AG04450 (cell line): ENCODE measurements around the gene CATSPERZ. TPM values are rescaled to one million over a fixed set of nuclear protein-coding genes. Genes with fewer than 3 reads are reported as not detected.

ENCODE experiments used
- CTCF ChIA-PET: fragments of 300-600, 350-600 bp; formaldehyde crosslinking; extraction: SDS; loops from one replicate; lab custom pipeline; 2022; ENCODE audit warnings: antibody characterized with exemption, inconsistent platforms; lab: Charles Lee
- POLR2A ChIA-PET: fragments of 350-600 bp; formaldehyde crosslinking; extraction: SDS; loops from one replicate; lab custom pipeline; 2021; ENCODE audit warnings: antibody characterized with exemption, inconsistent platforms; lab: Yijun Ruan, JAX
- DNase-seq: peaks from one replicate; pipeline ENCODE4 v3.0.0-alpha.2; 2011; ENCODE audit warnings: low read depth, low spot score
- H3K27ac ChIP-seq: one replicate; pipeline ENCODE4 v1.5.1; 2012; ENCODE audit warnings: low read depth, low read length, control low read depth
- H3K27me3 ChIP-seq: one replicate; pipeline ENCODE4 v1.6.0; 2012; ENCODE audit warnings: low read length; ENCODE audit not compliant: control insufficient read depth, insufficient read depth
- H3K4me3 ChIP-seq: 2 replicates; pipeline ENCODE4 v1.5.1; 2011; ENCODE audit warnings: mild to moderate bottlenecking, low read depth, low read length, control low read depth
- H3K9me3 ChIP-seq: 2 replicates; pipeline ENCODE4 v1.5.1; 2012; ENCODE audit warnings: low read length; ENCODE audit not compliant: control insufficient read depth, insufficient read depth
- polyA plus RNA-seq: library from polyadenylated mRNA; depleted of rRNA; stranded (reverse); fragments of >200 nt; gene quantifications from 2 replicates; pipeline ENCODE4 v1.2.3, GENCODE V29; 2011; rRNA removed
- small RNA-seq: library from RNA; depleted of rRNA; stranded (forward); fragments of <200 nt; gene quantifications from one replicate; pipeline ENCODE3, GENCODE V24; 2012; ENCODE audit warnings: low read depth; ENCODE audit not compliant: insufficient read length
- TF ChIP-seq, protein P1 (sequence below): IDR thresholded peaks from 2 replicates; pipeline ENCODE4 v1.5.1; 2011; ENCODE audit warnings: low read depth, low read length, control low read depth, inconsistent platforms

CATSPERZ gene
- polyA plus RNA-seq, 1 experiment: not detected

GRCh38 chr11:64351136-64351631 is 51.0 kb downstream of the CATSPERZ start:
- Histone ChIP-seq H3K9me3 (no peaks in the 10 kb centered on the region), H3K4me3 (no peak overlapping the region), H3K27ac (no peak overlapping the region), H3K27me3 (no peaks in the 10 kb centered on the region)
- CTCF ChIA-PET: no interaction called here
- POLR2A ChIA-PET: interaction anchor here (1.3 kb wide), 1 partner anchor 9 kb away, joined by 6 read pairs; no protein-coding TSS in a partner anchor
- TF ChIP-seq, protein P1, sequence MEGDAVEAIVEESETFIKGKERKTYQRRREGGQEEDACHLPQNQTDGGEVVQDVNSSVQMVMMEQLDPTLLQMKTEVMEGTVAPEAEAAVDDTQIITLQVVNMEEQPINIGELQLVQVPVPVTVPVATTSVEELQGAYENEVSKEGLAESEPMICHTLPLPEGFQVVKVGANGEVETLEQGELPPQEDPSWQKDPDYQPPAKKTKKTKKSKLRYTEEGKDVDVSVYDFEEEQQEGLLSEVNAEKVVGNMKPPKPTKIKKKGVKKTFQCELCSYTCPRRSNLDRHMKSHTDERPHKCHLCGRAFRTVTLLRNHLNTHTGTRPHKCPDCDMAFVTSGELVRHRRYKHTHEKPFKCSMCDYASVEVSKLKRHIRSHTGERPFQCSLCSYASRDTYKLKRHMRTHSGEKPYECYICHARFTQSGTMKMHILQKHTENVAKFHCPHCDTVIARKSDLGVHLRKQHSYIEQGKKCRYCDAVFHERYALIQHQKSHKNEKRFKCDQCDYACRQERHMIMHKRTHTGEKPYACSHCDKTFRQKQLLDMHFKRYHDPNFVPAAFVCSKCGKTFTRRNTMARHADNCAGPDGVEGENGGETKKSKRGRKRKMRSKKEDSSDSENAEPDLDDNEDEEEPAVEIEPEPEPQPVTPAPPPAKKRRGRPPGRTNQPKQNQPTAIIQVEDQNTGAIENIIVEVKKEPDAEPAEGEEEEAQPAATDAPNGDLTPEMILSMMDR: no peak
- DNase-seq: no peak

DNA sequence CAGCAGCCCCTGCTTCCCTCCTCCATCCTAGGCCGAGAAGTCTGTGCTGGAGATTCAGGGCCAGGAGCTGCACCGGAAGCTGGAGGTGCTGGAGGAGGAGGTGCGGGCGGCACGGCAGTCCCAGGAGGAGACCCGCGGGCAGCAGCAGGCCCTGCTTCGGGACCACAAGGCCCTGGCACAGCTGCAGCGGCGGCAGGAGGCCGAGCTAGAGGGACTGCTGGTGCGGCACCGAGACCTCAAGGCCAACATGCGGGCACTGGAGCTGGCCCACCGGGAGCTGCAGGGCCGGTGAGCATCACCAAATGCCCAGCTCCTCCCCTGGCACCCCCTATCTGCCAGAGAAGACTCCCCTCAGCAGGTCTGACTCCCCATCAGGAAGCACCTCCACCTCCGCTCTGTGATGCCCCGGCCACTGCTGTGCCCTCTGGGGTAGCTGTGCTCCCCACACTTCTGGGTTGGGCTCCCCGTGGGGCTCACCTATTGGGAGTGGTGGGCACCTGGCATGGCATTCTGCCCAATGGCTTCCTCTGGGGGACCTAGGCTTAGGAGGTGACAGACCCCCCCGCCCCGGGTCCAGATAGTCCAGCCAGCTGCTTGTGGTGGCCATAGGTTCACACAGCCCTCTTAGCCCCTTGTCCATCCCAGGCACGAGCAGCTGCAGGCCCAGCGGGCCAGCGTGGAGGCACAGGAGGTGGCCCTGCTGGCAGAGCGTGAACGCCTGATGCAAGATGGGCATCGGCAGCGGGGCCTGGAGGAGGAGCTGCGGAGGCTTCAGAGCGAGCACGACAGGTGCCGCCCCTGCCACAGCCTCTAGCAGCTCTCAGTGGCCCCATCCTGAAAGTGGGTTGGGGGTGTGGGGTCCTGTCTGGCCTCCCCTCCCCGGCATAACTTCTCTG is 52.2 kb downstream of the CATSPERZ start:
- Histone ChIP-seq H3K27ac (no peak overlapping the region), H3K4me3 (no peak overlapping the region), H3K27me3 (no peaks in the 10 kb centered on the region), H3K9me3 (no peaks in the 10 kb centered on the region)
- TF ChIP-seq, protein P1: no peak
- no peak for DNase-seq
- POLR2A ChIA-PET: interaction anchor here (0.7 to 1.3 kb wide), 2 partner anchors 10 to 35 kb away, joined by 4 to 5 read pairs; partner anchors contain the start of genes PRDX5 and TRMT112
- CTCF ChIA-PET: interaction anchor here (1.4 to 5.8 kb wide), 2 partner anchors 10 to 100 kb away, joined by 3 to 86 read pairs; partner anchors contain the start of gene CCDC88B

- ChIA-PET POLR2A (interaction anchor here (0.5 to 1.3 kb wide), 2 partner anchors 35 to 608 kb away, joined by 4 to 5 read pairs; partner anchors contain the start of genes PRDX5 and TRMT112), CTCF (interaction anchor here (1.0 to 5.8 kb wide), 4 partner anchors 11 to 168 kb away, joined by 3 to 86 read pairs (median 6); partner anchors contain the start of gene CCDC88B)
- Histone ChIP-seq H3K4me3 (no peak overlapping the region), H3K27ac (no peak overlapping the region), H3K27me3 (no peaks in the 10 kb centered on the region), H3K9me3 (no peaks in the 10 kb centered on the region)
- DNase-seq: no peak
- TF ChIP-seq, protein P1: no peak
Measured at GRCh38 chr11:64352995-64353714, 53.0 kb downstream of the CATSPERZ start.

DNA sequence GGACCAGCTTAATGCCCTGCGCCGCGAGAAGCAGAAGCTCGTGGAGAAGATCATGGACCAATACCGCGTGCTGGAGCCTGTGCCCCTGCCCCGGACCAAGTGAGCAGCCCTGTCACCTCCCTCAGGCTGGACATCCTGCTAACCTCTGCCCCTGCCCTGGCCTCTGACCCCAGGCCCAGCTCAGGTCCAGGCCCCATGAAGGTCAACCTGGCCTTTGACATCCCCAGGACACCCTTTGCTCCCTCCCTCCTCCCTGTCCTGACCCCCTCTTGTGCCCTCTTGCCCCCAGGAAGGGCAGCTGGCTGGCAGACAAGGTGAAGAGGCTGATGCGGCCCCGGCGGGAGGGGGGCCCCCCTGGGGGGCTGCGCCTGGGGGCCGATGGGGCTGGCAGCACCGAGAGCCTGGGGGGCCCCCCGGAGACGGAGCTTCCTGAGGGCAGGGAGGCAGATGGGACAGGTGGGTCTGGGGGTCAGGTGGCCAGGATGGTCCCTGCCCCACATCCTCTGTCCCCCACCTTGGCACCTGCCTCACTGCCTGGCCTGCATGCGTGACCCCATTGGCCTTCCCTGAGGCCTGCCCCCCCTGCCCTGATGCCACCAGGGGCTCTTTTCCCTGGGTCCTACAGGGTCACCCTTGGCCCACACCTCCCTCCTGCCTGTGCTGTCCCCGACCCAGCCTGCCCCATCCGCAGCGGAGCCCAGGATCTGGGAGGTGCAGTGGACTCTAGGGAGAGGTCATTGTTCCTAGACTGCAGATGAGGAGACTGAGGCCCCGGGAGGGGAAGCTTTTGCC is 53.8 kb downstream of the CATSPERZ start:
- TF ChIP-seq, protein P1: no peak
- H3K27me3 ChIP-seq: no peaks in the 10 kb centered on the region
- ChIA-PET CTCF (interaction anchor here (0.8 to 5.8 kb wide), 20 partner anchors 8 to 687 kb away, joined by 3 to 86 read pairs (median 10); partner anchors contain the start of genes CCDC88B, PRDX5, SAC3D1 and TRMT112), POLR2A (interaction anchor here (0.5 kb wide), 1 partner anchor 607 kb away, joined by 5 read pairs; no protein-coding TSS in a partner anchor)
- H3K9me3 ChIP-seq: no peaks in the 10 kb centered on the region
- no peak overlapping the region for H3K4me3 ChIP-seq
- H3K27ac ChIP-seq: no peak overlapping the region
- no peak for DNase-seq

Small RNA genes within 50 kb of the gene (small RNA-seq; reads per million reads assigned to genes)
- gene MIR7155 (not detected), gene RF00019 (not detected)

Other genes starting within 250 kb of the CATSPERZ start
- gene MACROD1, start 134.2 kb upstream of the CATSPERZ start, polyA plus RNA-seq: 8.0 and 8.1 TPM in 2 replicates
- gene STIP1, start 114.2 kb upstream of the CATSPERZ start, polyA plus RNA-seq: 166 and 171 TPM in 2 replicates
- 0.38 and 0.72 TPM in 2 replicates for gene FERMT3, start 93.6 kb upstream of the CATSPERZ start, polyA plus RNA-seq
- gene TRPT1, start 74.2 kb upstream of the CATSPERZ start, polyA plus RNA-seq: 21.6 and 34.0 TPM in 2 replicates
- 18.8 and 29.1 TPM in 2 replicates for gene NUDT22, start 74.1 kb upstream of the CATSPERZ start, polyA plus RNA-seq
- gene DNAJC4, start 69.8 kb upstream of the CATSPERZ start, polyA plus RNA-seq: 18.7 and 28.4 TPM in 2 replicates
- 11.8 and 15.7 TPM in 2 replicates for gene VEGFB, start 65.8 kb upstream of the CATSPERZ start, polyA plus RNA-seq
- gene FKBP2, start 59.3 kb upstream of the CATSPERZ start, polyA plus RNA-seq: 29.9 and 39.0 TPM in 2 replicates
- 119 and 146 TPM in 2 replicates for gene PPP1R14B, start 53.4 kb upstream of the CATSPERZ start, polyA plus RNA-seq
- 11.7 and 13.0 TPM in 2 replicates for gene PLCB3, start 48.8 kb upstream of the CATSPERZ start, polyA plus RNA-seq
- gene BAD, start 15.7 kb upstream of the CATSPERZ start, polyA plus RNA-seq: 36.1 and 54.8 TPM in 2 replicates
- 12.4 and 21.1 TPM in 2 replicates for gene GPR137, start 14.5 kb upstream of the CATSPERZ start, polyA plus RNA-seq
- not detected in 2 replicates for gene KCNK4, start 9.1 kb upstream of the CATSPERZ start, polyA plus RNA-seq
- 5.5 and 7.4 TPM in 2 replicates for gene ESRRA, start 5.2 kb downstream of the CATSPERZ start, polyA plus RNA-seq
- 194 and 208 TPM in 2 replicates for gene TRMT112, start 17.2 kb downstream of the CATSPERZ start, polyA plus RNA-seq
- 366 and 383 TPM in 2 replicates for gene PRDX5, start 17.8 kb downstream of the CATSPERZ start, polyA plus RNA-seq
- 1.4 and 2.0 TPM in 2 replicates for gene CCDC88B, start 39.8 kb downstream of the CATSPERZ start, polyA plus RNA-seq
- 21.9 and 29.6 TPM in 2 replicates for gene RPS6KA4, start 58.8 kb downstream of the CATSPERZ start, polyA plus RNA-seq